ENCODE measurements around the gene GOLGA3.
"Not testable (repeated sequence)": the region's sequence is repeated elsewhere in the genome, so short reads cannot be mapped to it uniquely, and the experiment has no call there.

The GOLGA3 gene

DNA sequence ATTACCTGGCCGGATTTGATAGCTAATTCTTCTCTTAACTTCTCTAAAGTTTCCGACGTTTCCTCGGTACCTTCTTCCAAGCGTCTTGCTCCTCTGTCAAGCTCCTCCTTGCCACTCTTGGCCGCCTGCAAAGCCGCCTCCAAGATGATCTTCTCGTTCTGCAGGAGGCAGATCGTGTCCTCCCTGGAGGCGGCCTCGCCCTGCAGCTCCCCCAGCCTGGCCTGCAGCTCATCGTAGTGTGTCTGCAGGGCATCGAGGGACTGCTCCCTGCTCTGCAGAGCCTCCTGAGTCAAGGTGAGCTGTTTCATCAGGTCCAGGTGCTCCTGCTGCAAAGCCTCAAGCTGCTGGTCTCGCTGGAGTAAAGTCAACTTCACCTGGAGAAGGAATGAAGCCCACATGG, 32.8 kb downstream of the GOLGA3 start:
- H3K9ac ChIP-seq (ENCODE audit: insufficient read length) = no peak overlapping the region
- H3K27ac ChIP-seq = no peak overlapping the region
- peaks cover 41% of the 10 kb centered on the region for H3K36me3 ChIP-seq (ENCODE audit: insufficient read depth, low read length)
- no peak for DNase-seq (ENCODE audit: low read depth, low spot score)
- no peak for TF ChIP-seq FOXP2 (optimal IDR thresholded peaks at IDR 0.05; ENCODE audit: control extremely low read depth, extremely low read length, insufficient read depth)
- no peak for TF ChIP-seq EZH2 (IDR thresholded peaks at IDR 0.05)
- TF ChIP-seq POLR2AphosphoS5 (IDR thresholded peaks at IDR 0.05; ENCODE audit: borderline replicate concordance, low read depth, low read length) = no peak
- H3K4me3 ChIP-seq = no peak overlapping the region
- H3K9me3 ChIP-seq (ENCODE audit: low read depth, low read length) = no peaks in the 10 kb centered on the region

DNA sequence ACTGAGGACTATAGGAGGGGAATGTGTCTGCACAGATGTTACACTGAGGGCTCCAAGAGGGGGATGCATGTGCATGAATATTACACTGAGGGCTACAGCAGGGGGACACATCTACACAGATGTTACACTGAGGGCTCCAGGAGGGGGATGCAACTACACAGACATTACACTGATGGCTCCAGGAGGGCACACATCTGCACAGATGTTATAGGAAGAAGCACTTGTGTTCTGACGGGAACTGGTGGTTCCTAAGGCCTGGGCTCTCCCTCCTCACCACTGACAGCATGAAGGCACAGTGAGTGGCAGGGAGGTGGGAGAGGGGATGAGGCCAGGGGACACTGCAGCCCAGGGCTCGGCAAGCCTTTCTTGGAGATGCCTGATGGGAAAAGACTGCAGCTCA, 36.7 kb downstream of the GOLGA3 start:
- H3K9ac ChIP-seq (ENCODE audit: insufficient read length); H3K27ac ChIP-seq; DNase-seq (ENCODE audit: low read depth, low spot score); H3K4me3 ChIP-seq; H3K9me3 ChIP-seq (ENCODE audit: low read depth, low read length): not testable (repeated sequence)
- peaks cover 35% of the 10 kb centered on the region for H3K36me3 ChIP-seq (ENCODE audit: insufficient read depth, low read length)

DNA sequence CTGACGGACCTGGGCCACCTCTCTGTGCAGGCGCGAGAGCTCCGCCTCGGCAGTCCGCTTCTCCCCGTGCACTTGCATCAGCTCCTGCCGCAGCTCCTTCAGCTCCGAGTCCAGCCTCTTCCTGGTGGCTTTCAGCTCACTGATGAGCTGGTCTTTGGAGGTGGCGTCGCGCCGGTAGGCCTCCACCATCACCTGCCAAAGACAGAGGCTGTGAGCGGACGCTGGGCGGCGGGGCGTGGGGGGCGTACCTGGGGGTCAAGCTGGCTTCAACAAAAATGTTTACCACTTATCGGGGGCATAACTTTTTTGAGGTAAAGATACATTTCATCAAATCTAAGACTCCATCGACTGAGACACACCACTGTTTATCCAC, 39.6 kb downstream of the GOLGA3 start:
- TF ChIP-seq EZH2 (IDR thresholded peaks at IDR 0.05) (no peak), FOXP2 (optimal IDR thresholded peaks at IDR 0.05; ENCODE audit: control extremely low read depth, extremely low read length, insufficient read depth) (no peak), POLR2AphosphoS5 (IDR thresholded peaks at IDR 0.05; ENCODE audit: borderline replicate concordance, low read depth, low read length) (no peak)
- H3K36me3 ChIP-seq (ENCODE audit: insufficient read depth, low read length) = peaks cover 30% of the 10 kb centered on the region; the same call in 1 of the 2 replicates
- H3K27ac ChIP-seq = no peak overlapping the region
- no peaks in the 10 kb centered on the region for H3K9me3 ChIP-seq (ENCODE audit: low read depth, low read length)
- H3K4me3 ChIP-seq = no peak overlapping the region
- no peak for DNase-seq (ENCODE audit: low read depth, low spot score)
- no peak overlapping the region for H3K9ac ChIP-seq (ENCODE audit: insufficient read length)

DNA sequence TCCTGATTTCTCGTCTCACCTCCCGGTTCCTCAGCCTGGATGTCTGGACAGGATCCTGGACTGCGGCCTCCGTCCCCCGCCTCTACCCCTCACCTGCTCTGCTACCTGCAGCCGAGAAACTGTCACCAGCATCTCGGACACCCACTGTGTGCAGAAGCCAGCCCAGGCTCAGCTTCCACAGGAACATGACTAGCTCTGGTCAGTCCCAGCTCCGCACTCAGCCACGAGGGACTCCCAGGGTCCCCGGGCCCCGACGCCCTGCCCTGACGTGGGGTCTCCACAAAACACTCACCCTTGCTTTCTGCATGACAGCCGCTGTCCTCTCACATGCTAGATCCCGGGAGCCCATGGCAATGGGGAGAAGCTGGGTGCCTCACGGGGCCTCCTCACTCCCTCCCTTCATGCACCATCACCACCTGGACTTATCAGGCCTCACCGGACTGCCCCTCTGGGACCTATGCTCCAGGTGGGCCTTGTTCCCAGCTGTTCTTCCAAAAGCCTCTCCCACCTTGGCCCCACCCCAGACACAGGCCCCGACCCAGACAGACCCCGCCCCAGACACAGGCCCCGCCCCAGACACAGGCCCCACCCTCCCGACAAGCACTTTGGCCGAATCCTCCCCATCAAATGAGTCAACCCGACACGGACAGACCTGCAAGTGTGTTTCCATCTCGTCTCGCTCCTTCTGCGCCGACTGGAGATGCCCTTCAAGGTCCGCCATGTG, 40.1 kb downstream of the GOLGA3 start:
- peaks cover 35% of the 10 kb centered on the region; the same call in 1 of the 2 replicates for H3K36me3 ChIP-seq (ENCODE audit: insufficient read depth, low read length)
- DNase-seq (ENCODE audit: low read depth, low spot score) = no peak
- TF ChIP-seq POLR2AphosphoS5 (IDR thresholded peaks at IDR 0.05; ENCODE audit: borderline replicate concordance, low read depth, low read length) = no peak
- no peak for TF ChIP-seq EZH2 (IDR thresholded peaks at IDR 0.05)
- no peak for TF ChIP-seq FOXP2 (optimal IDR thresholded peaks at IDR 0.05; ENCODE audit: control extremely low read depth, extremely low read length, insufficient read depth)
- no peaks in the 10 kb centered on the region for H3K9me3 ChIP-seq (ENCODE audit: low read depth, low read length)
- no peak overlapping the region for H3K9ac ChIP-seq (ENCODE audit: insufficient read length)
- H3K27ac ChIP-seq = no peak overlapping the region
- H3K4me3 ChIP-seq = no peak overlapping the region

DNA sequence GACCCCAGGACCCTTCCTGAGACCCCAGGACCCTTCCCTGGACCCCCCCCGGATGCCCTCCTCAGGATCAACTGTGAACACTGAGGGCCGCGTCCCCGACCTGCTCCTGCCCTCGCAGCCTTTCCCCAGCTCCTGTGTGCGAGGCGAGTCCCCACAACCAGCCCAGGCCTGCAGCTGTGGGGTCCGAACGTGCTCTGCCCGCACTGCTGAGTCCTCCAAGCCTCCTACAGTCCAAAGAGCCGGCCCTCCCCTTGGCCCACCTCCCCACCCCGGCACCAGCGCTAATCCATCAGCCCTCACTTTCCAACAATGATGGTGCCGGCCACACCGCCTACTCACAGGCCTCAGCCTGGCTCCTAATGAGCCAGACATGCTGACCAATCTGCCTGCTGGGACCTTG, 40.8 kb downstream of the GOLGA3 start:
- Histone ChIP-seq H3K36me3 (ENCODE audit: insufficient read depth, low read length) (peaks cover 35% of the 10 kb centered on the region; the same call in 1 of the 2 replicates), H3K9ac (ENCODE audit: insufficient read length) (no peak overlapping the region), H3K9me3 (ENCODE audit: low read depth, low read length) (no peaks in the 10 kb centered on the region), H3K4me3 (no peak overlapping the region), H3K27ac (no peak overlapping the region)
- TF ChIP-seq FOXP2 (optimal IDR thresholded peaks at IDR 0.05; ENCODE audit: control extremely low read depth, extremely low read length, insufficient read depth) (no peak), EZH2 (IDR thresholded peaks at IDR 0.05) (no peak), POLR2AphosphoS5 (IDR thresholded peaks at IDR 0.05; ENCODE audit: borderline replicate concordance, low read depth, low read length) (no peak)
- DNase-seq (ENCODE audit: low read depth, low spot score) = no peak

DNA sequence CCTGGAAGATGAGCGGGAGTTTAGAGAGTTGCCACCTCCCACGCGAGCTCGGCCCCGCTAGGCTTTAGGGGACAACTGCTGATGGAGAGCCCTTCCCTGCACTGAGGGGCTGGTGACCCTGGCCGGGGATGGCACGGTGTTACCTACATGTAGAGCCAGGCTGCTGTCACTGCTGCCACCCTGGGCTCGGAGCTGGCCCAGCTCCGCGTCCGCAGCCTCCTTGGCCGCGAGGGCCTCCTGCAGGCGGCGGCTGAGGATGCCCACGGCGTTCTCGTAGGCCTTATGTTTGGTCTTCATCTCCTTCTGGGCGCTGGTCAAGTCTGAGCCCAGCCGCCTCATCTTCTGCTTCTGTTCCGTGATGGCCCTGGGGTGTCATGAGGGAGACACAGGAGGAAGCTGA, 42.5 kb downstream of the GOLGA3 start:
- TF ChIP-seq POLR2AphosphoS5 (IDR thresholded peaks at IDR 0.05; ENCODE audit: borderline replicate concordance, low read depth, low read length) = no peak
- peaks cover 40% of the 10 kb centered on the region; the same call in 1 of the 2 replicates for H3K36me3 ChIP-seq (ENCODE audit: insufficient read depth, low read length)
- H3K9me3 ChIP-seq (ENCODE audit: low read depth, low read length) = no peaks in the 10 kb centered on the region

DNA sequence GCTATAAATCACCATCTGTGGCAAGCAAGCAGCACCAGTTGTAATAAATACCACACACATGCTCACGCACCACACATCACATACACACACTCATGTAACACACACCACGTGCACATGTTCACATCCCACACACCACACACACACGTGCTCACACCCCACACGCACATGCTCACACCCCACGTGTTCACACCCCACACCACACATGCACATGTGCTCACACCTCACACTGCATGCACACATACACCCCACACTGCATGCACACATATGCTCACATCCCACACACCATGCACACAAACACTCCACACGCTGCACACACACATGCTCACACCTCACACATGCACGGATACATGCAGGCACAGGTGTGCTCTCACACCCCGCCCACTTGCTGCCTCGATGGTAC, 44.1 kb downstream of the GOLGA3 start:
- no peak for DNase-seq (ENCODE audit: low read depth, low spot score)
- H3K4me3 ChIP-seq = no peak overlapping the region
- H3K9me3 ChIP-seq (ENCODE audit: low read depth, low read length) = no peaks in the 10 kb centered on the region
- no peak for TF ChIP-seq EZH2 (IDR thresholded peaks at IDR 0.05)
- no peak for TF ChIP-seq FOXP2 (optimal IDR thresholded peaks at IDR 0.05; ENCODE audit: control extremely low read depth, extremely low read length, insufficient read depth)
- TF ChIP-seq POLR2AphosphoS5 (IDR thresholded peaks at IDR 0.05; ENCODE audit: borderline replicate concordance, low read depth, low read length) = no peak
- peaks cover 54% of the 10 kb centered on the region; the same call in 1 of the 2 replicates for H3K36me3 ChIP-seq (ENCODE audit: insufficient read depth, low read length)
- no peak overlapping the region for H3K27ac ChIP-seq
- no peak overlapping the region for H3K9ac ChIP-seq (ENCODE audit: insufficient read length)

More for the DNA sequence above, 42.5 kb downstream of the GOLGA3 start:
- H3K9ac ChIP-seq (ENCODE audit: insufficient read length) = no peak overlapping the region
- no peak overlapping the region for H3K27ac ChIP-seq
- DNase-seq (ENCODE audit: low read depth, low spot score) = no peak
- H3K4me3 ChIP-seq = no peak overlapping the region

DNA sequence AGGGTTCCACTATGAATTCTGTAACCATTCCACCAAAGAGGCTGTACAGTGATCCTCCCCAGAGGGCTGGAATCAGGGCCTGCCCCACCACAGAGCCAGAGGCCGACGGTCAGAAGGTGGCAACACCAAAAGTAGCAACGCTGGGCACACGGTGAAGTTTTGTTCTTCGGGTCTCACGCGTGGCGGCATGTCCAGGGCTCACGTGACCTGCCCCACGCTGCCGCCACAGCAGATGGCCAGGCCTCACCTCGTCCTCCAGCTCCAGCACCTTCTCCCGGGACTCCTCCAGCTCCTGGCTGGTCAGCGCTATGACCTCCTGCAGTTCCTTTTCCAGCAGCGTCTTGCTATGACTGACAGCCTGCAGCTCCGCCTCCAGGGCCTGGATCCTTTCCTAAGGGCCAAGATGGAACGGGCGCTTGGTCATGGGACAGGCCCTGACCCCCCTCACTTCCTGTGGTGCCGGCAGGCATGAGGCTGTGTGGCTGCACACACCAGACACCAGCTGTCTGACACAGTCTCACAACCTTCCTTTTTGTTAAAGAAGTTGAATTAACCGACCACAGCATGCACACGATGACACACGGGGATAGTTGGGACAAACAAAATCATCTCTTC, 44.6 kb downstream of the GOLGA3 start:
- H3K27ac ChIP-seq = no peak overlapping the region
- DNase-seq (ENCODE audit: low read depth, low spot score) = no peak
- no peak for TF ChIP-seq FOXP2 (optimal IDR thresholded peaks at IDR 0.05; ENCODE audit: control extremely low read depth, extremely low read length, insufficient read depth)
- no peak for TF ChIP-seq POLR2AphosphoS5 (IDR thresholded peaks at IDR 0.05; ENCODE audit: borderline replicate concordance, low read depth, low read length)
- TF ChIP-seq EZH2 (IDR thresholded peaks at IDR 0.05) = no peak
- no peaks in the 10 kb centered on the region for H3K9me3 ChIP-seq (ENCODE audit: low read depth, low read length)
- no peak overlapping the region for H3K4me3 ChIP-seq
- no peak overlapping the region for H3K9ac ChIP-seq (ENCODE audit: insufficient read length)
- H3K36me3 ChIP-seq (ENCODE audit: insufficient read depth, low read length) = peaks cover 52% of the 10 kb centered on the region; the same call in 1 of the 2 replicates

DNA sequence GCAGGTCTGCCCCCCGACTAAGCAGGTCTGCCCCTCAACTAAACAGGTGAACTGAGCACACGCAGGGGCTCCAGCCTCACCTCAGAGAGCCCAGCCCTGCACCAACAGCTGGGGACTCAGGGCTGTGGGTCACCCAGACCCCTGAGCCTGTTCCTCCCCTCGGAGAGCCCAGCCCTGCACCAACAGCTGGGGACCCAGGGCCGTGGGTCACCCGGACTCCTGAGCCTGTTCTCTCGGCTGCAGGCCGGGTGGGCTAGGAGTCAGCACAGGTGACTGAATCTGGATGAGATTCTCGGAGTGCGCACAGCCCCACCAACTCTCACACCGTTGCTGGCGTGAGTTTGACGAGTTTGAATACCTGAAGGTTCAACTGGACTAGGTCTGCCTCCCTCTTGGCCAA, 46.7 kb downstream of the GOLGA3 start:
- no peak for TF ChIP-seq POLR2AphosphoS5 (IDR thresholded peaks at IDR 0.05; ENCODE audit: borderline replicate concordance, low read depth, low read length)
- TF ChIP-seq EZH2 (IDR thresholded peaks at IDR 0.05) = no peak
- no peak for TF ChIP-seq FOXP2 (optimal IDR thresholded peaks at IDR 0.05; ENCODE audit: control extremely low read depth, extremely low read length, insufficient read depth)

More for the DNA sequence above, 46.7 kb downstream of the GOLGA3 start:
- no peak overlapping the region for H3K27ac ChIP-seq
- DNase-seq (ENCODE audit: low read depth, low spot score) = no peak
- no peak overlapping the region for H3K4me3 ChIP-seq
- H3K9me3 ChIP-seq (ENCODE audit: low read depth, low read length) = no peaks in the 10 kb centered on the region
- no peak overlapping the region for H3K9ac ChIP-seq (ENCODE audit: insufficient read length)
- H3K36me3 ChIP-seq (ENCODE audit: insufficient read depth, low read length) = peaks cover 53% of the 10 kb centered on the region; the same call in 1 of the 2 replicates
